ENCODE results near the gene CHCHD6.
A peak's percentile ranks its signal among the peaks of the same experiment; 100 is the strongest.
"Not testable (repeated sequence)": the region's sequence is repeated elsewhere in the genome, so short reads cannot be mapped to it uniquely, and the experiment has no call there.

Gene CHCHD6

DNA sequence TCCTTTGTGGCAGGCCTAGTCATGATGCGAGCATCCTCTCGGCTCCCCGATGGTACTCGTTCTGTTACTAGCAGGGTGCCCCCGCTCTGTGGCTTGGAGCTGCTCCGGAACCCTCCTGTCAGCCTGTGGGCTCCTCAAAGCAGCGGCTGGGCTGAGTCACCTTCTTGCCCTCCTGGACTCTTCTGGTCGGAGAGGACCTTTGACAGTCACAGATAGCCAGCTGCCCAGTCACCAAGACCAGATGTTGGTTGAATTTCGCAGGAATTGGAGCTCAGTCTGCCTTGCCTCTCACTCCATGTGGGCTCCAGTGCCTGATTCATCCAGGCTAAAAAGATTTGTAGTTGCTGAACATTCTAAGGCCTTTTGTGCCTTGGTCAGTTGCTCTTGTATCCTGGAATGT, 94.5 kb downstream of the CHCHD6 start:
- DNase-seq = peak in 1 of 10 donors; percentile 48
- intact Hi-C loops (cut with DNase I) = no loop called here

DNA sequence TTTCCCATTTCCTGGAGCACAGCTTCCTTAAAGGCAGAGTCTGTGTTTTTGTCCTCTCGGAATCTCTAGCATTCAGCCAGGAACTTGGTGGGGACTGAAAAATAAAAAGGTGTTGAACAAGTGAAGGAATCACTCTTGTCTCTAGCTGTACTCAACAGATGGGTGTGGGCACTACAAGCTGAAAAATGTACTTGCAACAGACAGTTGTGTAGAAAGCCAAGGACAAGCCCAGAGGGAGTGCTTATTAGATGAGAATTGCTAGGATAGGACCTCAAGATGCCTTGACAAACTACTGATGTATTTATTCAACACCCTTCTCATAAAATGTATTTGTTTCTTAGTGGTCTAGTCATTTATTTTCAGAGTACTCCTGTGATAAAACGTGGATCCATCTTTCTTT, 95.1 kb downstream of the CHCHD6 start:
- intact Hi-C loops (cut with DNase I) = no loop called here
- no peak for DNase-seq

- peak in 1 of 10 donors; percentile 62 for DNase-seq
- intact Hi-C loops (cut with DNase I) = not testable (repeated sequence)
These were observed 97.3 kb downstream of the CHCHD6 start for GRCh38 chr3:126801312-126801711.

GRCh38 chr3:126807795-126808194, 103.8 kb downstream of the CHCHD6 start:
- no peak for DNase-seq
- intact Hi-C loops (cut with DNase I) = no loop called here

- DNase-seq = no peak
- intact Hi-C loops (cut with DNase I) = no loop called here
These were observed 107.5 kb downstream of the CHCHD6 start for GRCh38 chr3:126811530-126811929.

- no peak for DNase-seq
- intact Hi-C loops (cut with DNase I) = no loop called here
These were observed 112.3 kb downstream of the CHCHD6 start for GRCh38 chr3:126816298-126816697.

DNA sequence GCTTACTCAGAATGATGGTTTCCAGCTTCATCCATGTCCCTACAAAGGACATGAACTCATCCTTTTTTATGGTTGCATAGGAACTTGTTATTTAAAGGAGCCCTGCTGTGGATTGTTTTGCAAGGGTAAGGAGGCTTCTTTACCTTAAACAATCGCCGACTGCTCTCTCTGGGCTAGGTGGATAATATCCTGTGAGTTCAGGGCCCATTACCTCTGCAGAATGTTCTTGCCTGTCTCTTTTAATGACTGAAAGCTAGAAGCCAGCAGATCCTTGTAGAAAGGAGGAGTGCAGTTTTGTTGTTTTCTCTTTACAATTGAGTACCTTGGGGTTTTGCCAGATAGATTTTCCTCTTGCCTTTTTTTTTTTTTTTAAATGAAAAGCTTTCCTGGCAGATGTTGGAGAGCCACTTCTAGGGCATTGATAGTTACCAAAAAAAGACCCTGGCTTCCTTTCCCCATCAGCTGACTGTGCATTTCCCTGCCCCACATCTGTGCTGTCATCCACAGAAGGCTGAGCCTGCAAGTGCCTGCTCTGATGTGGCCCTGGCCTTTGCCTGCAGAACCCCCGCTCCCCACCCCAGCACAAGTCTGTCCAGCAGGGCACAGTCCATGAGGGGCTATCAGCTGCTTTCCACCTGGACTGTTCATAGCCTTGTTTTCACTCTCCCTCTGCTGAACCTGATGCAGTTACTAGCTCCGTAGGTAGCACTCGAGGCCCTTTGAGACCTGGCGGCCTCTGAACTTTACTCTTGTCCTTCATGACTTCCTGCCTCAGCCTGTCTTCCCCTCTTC, 113.1 kb downstream of the CHCHD6 start:
- intact Hi-C loops (cut with DNase I) = no loop called here
- peak in 6 of 10 donors; percentile 20 to 88 (median 36) for DNase-seq

DNA sequence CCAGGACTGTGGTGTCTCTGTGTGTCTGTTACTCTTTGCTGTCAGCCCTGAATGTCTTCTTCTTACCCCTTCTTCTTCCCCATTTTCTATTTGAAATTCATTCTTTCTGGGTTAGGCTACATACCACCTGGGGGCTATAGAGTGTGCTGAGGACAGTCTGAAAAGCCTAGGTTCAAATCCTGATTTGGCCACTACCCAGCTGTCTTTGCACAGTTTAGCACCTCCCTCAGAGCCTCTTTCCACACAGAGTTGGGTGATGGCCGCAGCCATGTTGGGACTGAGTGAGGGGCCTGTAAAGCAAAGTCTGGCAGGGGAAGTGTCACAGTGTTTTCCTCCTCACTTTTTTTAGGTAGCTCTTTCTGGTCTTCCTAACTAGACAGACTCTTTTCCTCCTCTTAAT, 113.7 kb downstream of the CHCHD6 start:
- intact Hi-C loops (cut with DNase I) = no loop called here
- DNase-seq = no peak

DNA sequence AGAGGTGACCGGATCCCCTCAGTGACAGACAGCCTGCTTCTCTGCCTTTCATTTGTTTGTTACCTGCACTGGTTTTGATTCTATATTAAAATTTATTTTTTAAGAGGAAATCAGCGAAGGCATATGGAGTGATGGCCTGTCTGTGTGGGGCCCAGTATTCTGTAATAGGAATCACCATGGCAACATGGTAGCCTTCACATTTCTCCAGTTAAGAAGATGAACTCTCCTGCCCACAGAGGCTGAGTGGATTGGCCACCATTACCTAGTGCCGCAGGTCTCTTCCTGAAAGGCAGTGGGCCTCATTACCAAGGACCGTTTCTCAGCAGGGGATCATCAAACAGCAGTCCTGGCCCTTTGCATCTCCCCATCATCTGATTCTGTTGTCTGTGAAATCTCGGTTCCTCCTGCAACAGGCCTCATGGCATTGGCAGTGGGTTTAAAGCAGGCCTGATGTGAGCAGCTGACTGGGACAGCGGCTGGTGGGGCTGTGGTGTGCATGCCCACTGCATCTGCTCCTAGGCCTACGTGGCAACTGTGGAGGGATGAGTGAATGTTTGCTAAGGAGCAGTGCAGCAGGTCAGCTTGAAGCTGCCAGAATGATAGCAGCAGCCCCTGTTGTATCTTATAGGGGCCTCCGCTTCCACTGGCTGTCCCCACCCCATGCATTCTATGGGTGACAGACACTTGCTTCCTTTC, 114.5 kb downstream of the CHCHD6 start:
- DNase-seq = no peak
- intact Hi-C loops (cut with DNase I) = no loop called here

DNA sequence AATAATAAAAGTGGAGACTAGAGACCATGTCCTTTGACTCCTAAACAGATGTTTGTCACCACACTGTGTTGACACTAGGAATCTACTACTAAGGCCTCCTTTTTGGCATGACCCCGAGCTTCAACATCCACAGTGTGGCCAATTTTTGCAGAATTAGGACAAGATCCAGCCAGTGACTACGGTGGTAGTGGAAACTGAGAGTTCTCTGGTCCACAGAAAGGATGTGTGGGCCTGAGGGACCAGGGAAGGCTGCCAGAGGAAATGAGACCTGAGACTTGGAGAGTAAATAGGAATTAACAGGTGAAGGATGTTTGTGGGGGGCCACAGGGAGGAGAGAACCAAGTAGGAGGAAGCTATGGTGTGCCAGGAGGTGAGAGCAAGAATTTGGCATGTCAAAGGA, 122.7 kb downstream of the CHCHD6 start:
- intact Hi-C loops (cut with DNase I) = no loop called here
- DNase-seq = no peak

GRCh38 chr3:126827121-126827520, 123.1 kb downstream of the CHCHD6 start:
- no peak for DNase-seq
- intact Hi-C loops (cut with DNase I) = no loop called here

- intact Hi-C loops (cut with DNase I) = no loop called here
- no peak for DNase-seq
These were observed 124.3 kb downstream of the CHCHD6 start for GRCh38 chr3:126828306-126828705.

DNA sequence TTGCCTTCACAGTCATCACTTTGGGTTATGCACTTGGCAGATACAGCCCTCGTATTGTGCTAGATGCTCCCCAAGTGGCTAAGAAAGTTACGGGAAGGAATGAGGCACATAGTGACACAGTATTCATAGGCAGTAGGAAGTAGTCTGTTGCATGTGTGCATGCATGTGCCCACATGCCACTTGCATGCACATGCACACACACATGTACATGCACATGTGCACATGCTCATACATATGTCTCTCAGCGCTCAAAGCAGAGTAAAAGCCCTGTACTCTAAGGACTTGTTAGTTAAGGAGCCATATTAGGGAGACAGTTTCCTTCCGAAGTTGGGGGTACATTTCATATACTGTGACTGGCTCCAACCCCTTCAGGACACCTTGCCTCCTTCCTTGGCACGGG, 128.9 kb downstream of the CHCHD6 start:
- no peak for DNase-seq
- intact Hi-C loops (cut with DNase I) = no loop called here

DNA sequence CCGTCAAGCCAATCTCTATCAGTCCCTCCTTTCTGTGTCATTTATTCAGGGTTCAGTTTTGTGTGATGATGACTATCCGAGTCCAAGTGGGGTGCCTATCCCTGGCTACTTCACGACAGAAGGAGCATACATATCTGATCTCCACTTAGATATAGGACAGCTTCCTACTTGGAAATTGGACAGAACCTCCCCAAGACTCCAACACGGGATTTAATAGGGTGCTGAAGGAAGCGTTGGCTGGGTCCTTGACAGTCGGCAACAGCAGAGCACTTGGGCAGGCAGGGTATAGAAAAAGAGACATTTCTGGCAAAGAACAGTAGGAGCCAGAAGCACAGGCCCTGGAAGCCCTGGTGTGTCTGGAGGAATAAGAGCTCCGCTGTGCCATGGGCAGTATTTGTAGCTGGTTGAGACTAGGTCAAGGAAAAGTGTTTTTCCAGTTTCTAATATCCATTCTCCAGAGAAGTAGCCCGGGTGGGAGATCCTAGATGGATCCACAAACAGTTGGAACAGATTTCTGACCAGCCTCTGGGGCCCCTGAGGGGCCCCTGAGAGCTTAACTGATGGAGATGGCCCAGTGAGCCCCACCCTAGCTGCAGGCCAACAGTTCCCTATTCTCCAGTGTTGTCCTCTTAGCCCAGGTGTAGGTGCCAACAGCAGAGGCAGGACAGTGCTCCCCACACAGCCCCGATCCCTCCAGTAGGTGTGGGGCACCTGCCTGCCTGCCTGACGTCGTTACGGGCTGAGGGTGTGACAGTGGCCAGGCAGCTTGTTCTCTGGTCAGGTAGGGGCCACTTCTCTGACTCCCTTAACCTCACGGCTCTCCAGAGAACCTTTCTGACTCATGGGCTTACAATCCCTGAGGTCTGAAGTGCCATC, 130.8 kb downstream of the CHCHD6 start:
- intact Hi-C loops (cut with DNase I) = no loop called here
- peak in 1 of 10 donors; percentile 77 for DNase-seq

- peak in 1 of 10 donors; percentile 83 for DNase-seq
These were observed 131.6 kb downstream of the CHCHD6 start for GRCh38 chr3:126835472-126836219.

DNA sequence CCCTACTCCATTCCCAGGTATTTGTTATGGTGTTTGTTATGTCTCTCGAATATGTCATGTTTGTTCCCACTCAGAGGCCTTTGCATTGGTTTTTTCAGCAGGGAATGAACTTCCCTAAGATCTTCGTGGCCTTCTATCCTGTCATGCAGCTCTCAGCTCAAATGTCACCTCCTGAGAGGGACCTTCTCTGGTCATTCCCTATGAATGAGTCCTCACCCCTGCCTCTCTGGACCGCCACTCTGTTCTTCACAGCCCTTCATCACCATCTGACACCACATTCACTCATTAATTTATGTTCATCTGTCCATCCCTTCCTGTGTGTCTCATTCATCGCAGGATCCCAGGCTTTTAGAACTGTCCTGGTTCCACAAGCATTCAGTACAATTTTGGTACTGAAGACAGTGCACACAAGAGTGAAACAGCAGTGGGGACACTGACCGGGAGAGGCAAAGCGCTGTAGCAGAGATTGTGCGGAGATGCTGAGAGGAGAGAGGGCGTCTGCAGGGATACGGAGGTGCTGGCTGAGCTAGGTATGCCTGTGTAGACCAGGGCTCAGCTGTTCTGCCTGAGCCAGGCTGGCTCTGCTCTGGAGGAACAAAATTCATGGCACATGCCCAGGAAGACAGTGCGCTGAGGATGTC, 132.3 kb downstream of the CHCHD6 start:
- intact Hi-C loops (cut with DNase I) = no loop called here
- DNase-seq = no peak

More at GRCh38 chr3:126835472-126836219, 131.6 kb downstream of the CHCHD6 start:
- intact Hi-C loops (cut with DNase I) = no loop called here

- DNase-seq = no peak
- intact Hi-C loops (cut with DNase I) = no loop called here
These were observed 133.7 kb downstream of the CHCHD6 start for GRCh38 chr3:126837773-126838172.

GRCh38 chr3:126845920-126846715, 142.1 kb downstream of the CHCHD6 start:
- intact Hi-C loops (cut with DNase I) = no loop called here
- DNase-seq = no peak

GRCh38 chr3:126847061-126847460, 143.0 kb downstream of the CHCHD6 start:
- no peak for DNase-seq

More at GRCh38 chr3:126847061-126847460, 143.0 kb downstream of the CHCHD6 start:
- intact Hi-C loops (cut with DNase I) = no loop called here

Measured in posterior cingulate gyrus (tissue), 11 donors.